Right atrium auricular region (tissue), 2 donors: ENCODE results near the gene UPK1B. TPM values are rescaled to one million over a fixed set of nuclear protein-coding genes. Genes with fewer than 3 reads are reported as not detected.
A peak's percentile ranks its signal among the peaks of the same experiment; 100 is the strongest.

Source experiments
- DNase-seq: peaks from one replicate; pipeline ENCODE4 v3.0.0-alpha.2; 2019; ENCODE audit warnings: low spot score
- H3K27ac ChIP-seq, 2 donors: fragments of 200-600 bp; sonication (generic); 1 replicate in 1 of 2; 2 replicates in 1 of 2; pipeline ENCODE4 v1.5.1; 2016 to 2019
- H3K27me3 ChIP-seq, 2 donors: fragments of 200-600 bp; sonication (generic); one replicate each; pipeline versions ENCODE4 v1.5.1 to v1.6.0; 2017 to 2019
- H3K36me3 ChIP-seq: fragments of 200-600 bp; sonication (generic); one replicate; pipeline ENCODE4 v1.5.1; 2016
- H3K4me1 ChIP-seq, 2 donors: fragments of 200-600 bp; sonication (generic); one replicate each; pipeline versions ENCODE4 v1.5.1 to v1.6.0; 2017 to 2019
- H3K4me3 ChIP-seq, 2 donors: fragments of 200-600 bp; sonication (generic); 1 replicate in 1 of 2; 2 replicates in 1 of 2; pipeline ENCODE4 v1.5.1; 2017 to 2019; ENCODE audit warnings: mild to moderate bottlenecking in 1 of 2, moderate library complexity in 1 of 2
- H3K9me3 ChIP-seq, 2 donors: fragments of 200-600 bp; sonication (generic); one replicate each; pipeline ENCODE4 v1.5.1; 2019
- CTCF ChIP-seq, 2 donors: fragments of 200-600 bp; sonication (generic); IDR thresholded peaks; one replicate each; pipeline ENCODE4 v1.5.1; 2019; ENCODE audit warnings: antibody characterized with exemption in 2 of 2
- total RNA-seq, 2 donors: library from RNA; depleted of rRNA; stranded (reverse); fragments of >200 nt; gene quantifications; one replicate each; pipeline ENCODE4 v1.1.0, GENCODE V29; 2016

Gene UPK1B
- total RNA-seq, 2 donors from 2014 or later: 5.2 to 19.1 TPM

- no peak for DNase-seq
- Histone ChIP-seq H3K27me3 (no peaks in the 10 kb centered on the region), H3K9me3 (no peaks in the 10 kb centered on the region), H3K27ac (no peak overlapping the region), H3K36me3 (no peaks in the 10 kb centered on the region), H3K4me1 (no peaks in the 10 kb centered on the region), H3K4me3 (no peak overlapping the region)
- no peak for TF ChIP-seq CTCF (IDR thresholded peaks at IDR 0.05)
These were observed 28.3 kb upstream of the UPK1B start for GRCh38 chr3:119145128-119145499.

- Histone ChIP-seq H3K9me3 (no peaks in the 10 kb centered on the region), H3K27ac (no peak within 1 kb of the TSS), H3K4me1 (no peaks in the 10 kb centered on the region), H3K36me3 (no peaks in the 10 kb centered on the region), H3K27me3 (no peaks in the 10 kb centered on the region), H3K4me3 (no peak within 1 kb of the TSS)
- TF ChIP-seq CTCF (IDR thresholded peaks at IDR 0.05): peak in 1 of 2 donors; percentile 67
- no peak for DNase-seq
These were observed 27.8 kb upstream of the UPK1B start, which contains the start of gene TEX55 for GRCh38 chr3:119145500-119146167. TEX55 (plus strand) TSS chr3:119146165; CDS start chr3:119146190, 25 bp downstream.

DNA sequence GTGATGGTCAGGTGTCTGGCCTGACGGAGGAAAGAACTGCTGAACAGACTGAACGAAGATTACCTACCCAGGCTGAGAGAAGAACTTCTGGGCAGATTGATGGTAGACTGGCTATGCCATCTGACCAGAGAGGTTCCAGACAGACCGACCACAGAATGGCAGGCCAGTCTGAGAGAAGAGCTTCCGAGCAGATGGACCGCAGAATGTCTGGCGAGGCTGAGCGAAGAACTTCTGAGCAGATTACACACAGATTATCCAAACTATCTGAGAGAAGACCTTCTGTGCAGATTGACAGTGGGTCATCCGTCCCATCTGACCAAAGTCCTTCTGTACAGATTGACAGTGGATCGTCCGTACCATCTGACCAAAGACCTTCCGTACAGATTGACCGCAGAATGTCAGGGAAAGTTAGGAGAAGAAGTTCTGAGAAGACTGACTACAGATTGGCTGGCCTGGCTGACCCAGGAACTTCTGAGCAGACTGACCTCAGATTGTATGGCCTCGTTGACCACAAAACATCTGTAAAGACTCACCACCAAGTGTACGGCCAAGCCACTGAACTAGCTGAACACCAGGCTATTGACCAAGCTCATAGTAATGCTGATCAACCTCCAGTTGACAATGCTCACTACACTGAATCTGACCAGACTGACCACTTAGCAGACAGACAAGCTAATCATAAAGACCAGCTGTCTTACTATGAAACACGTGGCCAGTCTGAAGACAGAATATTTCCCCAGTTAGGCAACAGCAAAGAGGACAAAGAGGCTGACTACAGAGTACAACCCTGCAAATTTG is 26.6 kb upstream of the UPK1B start:
- no peaks in the 10 kb centered on the region for H3K27me3 ChIP-seq
- H3K9me3 ChIP-seq: no peaks in the 10 kb centered on the region
- H3K4me3 ChIP-seq: no peak overlapping the region
- H3K36me3 ChIP-seq: no peaks in the 10 kb centered on the region
- H3K4me1 ChIP-seq: no peaks in the 10 kb centered on the region
- DNase-seq: no peak
- no peak overlapping the region for H3K27ac ChIP-seq
- TF ChIP-seq CTCF (IDR thresholded peaks at IDR 0.05): no peak

DNA sequence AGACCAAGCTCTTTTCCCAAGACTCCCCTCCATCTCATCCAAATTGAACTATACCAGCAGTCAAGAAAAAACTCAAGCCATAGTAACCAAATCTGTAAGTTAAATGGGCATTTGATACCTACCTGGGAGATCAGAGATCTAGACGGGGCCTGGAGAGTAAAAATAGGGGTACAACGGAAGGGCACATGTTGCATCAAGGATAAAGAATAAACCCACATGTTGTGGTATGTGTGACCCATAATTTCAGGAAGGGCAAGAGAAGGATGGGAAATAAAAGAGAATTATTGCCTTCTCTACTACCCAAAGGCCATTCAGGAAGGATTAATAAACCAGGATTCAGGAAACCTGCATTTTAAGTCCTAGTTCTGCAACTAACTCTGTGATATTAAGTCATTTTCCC is 25.9 kb upstream of the UPK1B start:
- Histone ChIP-seq H3K36me3 (no peaks in the 10 kb centered on the region), H3K9me3 (no peaks in the 10 kb centered on the region), H3K4me1 (no peaks in the 10 kb centered on the region), H3K27ac (no peak overlapping the region), H3K4me3 (no peak overlapping the region), H3K27me3 (no peaks in the 10 kb centered on the region)
- TF ChIP-seq CTCF (IDR thresholded peaks at IDR 0.05): no peak
- DNase-seq: no peak

DNA sequence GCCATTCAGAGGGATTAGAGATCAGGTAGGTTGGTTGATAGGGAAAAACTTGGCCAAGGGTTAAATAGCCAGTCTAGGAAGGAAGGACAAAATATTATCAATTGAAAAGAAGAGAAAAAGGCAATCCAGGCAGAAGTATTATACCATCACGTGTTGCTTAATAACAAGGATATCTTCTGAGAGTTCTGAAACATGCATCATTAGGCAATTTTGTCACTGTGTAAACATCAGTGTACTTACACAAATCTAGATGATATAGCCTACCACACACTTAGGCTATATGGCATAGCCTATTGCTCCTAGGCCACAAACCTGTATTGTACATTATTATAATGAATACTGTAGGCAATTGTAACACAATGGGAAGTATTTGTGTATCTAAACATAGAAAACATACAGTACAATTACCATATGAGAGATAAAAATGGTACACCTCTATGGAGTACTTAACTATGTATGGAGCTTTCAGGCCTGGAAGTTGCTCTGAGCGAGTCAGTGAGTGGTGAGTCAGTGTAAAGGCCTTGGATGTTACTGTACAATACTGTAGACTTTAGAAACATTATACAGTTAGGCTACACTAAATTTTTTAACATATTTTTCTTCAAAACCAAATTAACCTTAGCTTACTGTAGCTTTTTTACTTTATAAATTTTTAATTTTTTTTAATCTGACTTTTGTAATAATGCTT is 24.8 kb upstream of the UPK1B start:
- Histone ChIP-seq H3K9me3 (peaks cover 0 to 8% of the 10 kb centered on the region in 2 donors), H3K27ac (no peak overlapping the region), H3K4me3 (no peak overlapping the region), H3K27me3 (no peaks in the 10 kb centered on the region), H3K4me1 (no peaks in the 10 kb centered on the region), H3K36me3 (no peaks in the 10 kb centered on the region)
- no peak for DNase-seq
- no peak for TF ChIP-seq CTCF (IDR thresholded peaks at IDR 0.05)
